ENCODE data around the gene DEPDC5.

The DEPDC5 gene

GRCh38 chr22:31881200-31881599, 127.4 kb downstream of the DEPDC5 start:
- intact Hi-C loops (cut with DNase I), result no loop called here
- no peak for DNase-seq

- DNase-seq, result peak in 1 of 10 donors; percentile 8
- intact Hi-C loops (cut with DNase I), result no loop called here
Measured at GRCh38 chr22:31881865-31882264, 128.0 kb downstream of the DEPDC5 start.

GRCh38 chr22:31882971-31883370, 129.2 kb downstream of the DEPDC5 start:
- intact Hi-C loops (cut with DNase I), result no loop called here

DNA sequence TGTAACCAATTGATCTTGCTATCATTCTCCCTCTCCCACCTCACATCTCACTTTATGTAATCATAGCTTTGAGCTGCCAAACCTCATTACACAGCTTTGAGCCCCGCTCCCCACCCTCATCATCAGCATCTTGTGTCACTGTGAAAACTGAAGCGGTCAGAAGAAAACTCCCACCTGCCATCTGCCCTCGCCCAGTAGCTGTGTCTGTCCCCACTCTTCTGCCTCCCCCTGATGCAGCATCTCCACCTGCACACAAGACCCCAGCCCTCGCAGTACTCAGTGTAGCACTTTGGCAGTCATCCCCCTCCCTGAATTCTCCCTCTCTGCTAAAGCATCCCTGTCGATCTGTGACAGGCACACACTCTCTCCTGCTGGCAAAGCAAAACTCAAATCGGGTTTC, 130.2 kb downstream of the DEPDC5 start:
- intact Hi-C loops (cut with DNase I), result no loop called here
- peak in 1 of 10 donors; percentile 81 for DNase-seq

More at GRCh38 chr22:31882971-31883370, 129.2 kb downstream of the DEPDC5 start:
- no peak for DNase-seq

DNA sequence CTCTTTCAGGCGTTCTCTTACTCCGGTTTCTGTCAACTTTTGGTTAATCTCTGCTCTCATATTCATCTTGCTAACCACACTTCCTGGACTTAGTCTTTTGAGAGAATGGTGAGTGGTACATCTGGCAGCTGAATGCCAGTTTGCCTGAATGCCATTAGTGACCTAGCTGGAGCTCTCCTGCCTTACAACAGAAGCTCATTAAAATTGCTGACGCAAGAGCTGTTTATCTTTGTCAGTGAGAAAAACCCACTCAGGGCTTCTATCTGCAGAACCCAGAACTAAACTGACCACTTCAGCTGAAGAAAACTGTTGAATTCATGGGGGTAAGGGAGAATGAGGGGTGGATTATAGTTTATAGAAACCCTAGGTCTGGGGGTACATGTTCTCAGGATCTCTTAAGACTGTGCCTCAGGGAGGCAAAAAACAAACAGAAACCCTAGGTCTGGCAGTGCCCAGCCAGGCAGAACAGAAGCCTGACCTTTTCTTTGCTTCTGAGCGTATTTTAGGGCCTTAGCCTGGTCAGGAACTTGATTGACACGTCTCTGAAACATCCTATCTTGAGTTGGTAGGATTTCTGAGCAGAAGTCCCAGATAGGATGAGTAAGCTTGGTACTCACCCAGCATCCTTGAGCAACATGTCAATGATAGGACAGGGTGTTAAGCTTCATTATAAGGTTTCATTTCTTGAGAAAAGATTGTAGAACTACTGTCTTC, 137.7 kb downstream of the DEPDC5 start:
- intact Hi-C loops (cut with DNase I), result no loop called here

DNA sequence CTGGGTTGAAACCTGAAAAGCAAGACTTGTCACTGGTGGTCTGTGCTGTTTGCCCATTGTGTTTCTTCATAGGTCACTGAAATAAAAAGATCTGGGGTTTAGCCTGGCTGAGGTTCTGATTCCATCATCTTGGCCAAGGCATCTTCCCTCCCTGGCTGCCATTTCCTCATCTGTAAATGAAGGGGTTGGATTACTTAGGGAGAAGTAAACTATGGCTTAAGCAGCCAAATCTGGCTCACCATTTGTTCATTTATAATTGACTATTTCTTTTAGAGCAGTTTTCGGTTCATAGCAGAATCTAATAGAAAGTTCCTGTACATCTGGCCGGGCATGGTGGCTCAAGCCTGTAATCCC, 138.2 kb downstream of the DEPDC5 start:
- DNase-seq, result no peak
- intact Hi-C loops (cut with DNase I), result no loop called here

More for the DNA sequence above, 137.7 kb downstream of the DEPDC5 start:
- DNase-seq, result no peak

DNA sequence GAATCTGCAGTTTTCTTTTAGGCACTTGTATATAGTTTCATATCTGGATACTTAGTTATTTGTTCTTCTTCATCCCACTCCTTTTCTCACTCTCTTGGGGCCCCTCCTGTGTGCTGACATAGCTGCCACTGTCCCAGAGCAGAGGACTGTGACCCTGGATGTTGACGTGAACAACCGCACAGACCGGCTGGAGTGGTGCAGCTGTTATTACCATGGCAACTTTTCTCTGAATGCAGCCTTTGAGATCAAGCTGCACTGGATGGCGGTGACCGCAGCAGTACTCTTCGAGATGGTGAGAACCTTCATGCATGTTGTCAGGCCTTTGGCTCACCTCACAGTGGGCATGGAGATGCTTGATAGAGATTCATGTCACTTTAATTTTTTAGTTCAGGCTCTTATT, 139.6 kb downstream of the DEPDC5 start:
- intact Hi-C loops (cut with DNase I), result no loop called here
- DNase-seq, result peak in 8 of 10 donors; percentile 23 to 93 (median 60)

DNA sequence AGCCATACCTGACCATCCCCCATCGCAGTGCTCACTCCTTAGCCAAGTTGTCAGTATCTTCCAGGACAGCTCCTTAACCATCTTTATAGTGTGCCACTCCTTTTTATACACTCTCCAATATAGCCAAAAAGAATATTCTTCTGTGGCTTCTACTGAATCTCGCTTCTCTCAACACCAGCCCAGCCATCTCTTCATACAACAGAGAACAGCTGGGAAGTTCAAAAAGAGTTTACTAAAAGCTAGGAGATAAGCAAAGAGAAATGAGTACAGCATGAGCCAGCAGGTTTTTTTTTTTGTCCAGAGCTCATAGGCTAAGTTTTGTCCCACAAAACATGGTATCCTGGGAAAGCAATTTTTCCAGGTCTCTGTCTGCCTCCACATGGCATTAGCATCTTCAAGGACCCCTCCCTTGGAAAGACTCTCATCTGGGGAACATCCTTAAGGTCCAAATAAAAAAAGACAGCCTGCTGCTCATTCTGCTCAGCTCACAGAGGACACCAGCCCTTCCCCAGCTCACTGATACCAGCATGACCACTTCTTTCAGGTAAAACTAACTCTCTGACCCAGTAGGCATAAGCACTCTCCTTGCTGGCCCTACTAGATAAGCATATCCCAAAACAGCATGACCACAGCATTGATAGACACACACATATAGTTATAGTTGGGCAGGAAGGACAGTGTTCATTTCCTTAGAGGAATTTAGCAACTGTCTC, 141.7 kb downstream of the DEPDC5 start:
- peak in 1 of 10 donors; percentile 4 for DNase-seq
- intact Hi-C loops (cut with DNase I), result loop anchor here (5.0 kb wide), 1 partner anchor 47 kb away; the partner anchor contains the start of gene YWHAH

DNA sequence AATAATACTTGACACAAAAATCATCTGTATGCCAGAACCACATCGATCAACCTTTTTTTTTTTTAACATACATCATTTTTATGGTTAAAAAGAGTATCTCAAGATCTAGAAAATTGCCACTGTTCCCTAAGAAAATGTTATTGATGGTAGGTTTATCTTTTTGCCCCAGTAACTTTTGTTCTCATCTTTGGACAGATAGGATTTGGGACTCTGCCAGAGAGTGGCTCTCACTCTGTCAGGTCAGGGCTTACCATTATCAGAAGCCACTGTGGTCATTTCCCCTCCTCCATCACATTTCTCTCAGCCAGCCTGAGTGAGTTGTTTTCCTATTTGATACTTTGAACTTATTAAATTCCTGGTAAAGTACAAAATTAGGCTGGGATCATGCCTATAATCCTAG, 142.7 kb downstream of the DEPDC5 start:
- DNase-seq, result peak in 1 of 10 donors; percentile 10

DNA sequence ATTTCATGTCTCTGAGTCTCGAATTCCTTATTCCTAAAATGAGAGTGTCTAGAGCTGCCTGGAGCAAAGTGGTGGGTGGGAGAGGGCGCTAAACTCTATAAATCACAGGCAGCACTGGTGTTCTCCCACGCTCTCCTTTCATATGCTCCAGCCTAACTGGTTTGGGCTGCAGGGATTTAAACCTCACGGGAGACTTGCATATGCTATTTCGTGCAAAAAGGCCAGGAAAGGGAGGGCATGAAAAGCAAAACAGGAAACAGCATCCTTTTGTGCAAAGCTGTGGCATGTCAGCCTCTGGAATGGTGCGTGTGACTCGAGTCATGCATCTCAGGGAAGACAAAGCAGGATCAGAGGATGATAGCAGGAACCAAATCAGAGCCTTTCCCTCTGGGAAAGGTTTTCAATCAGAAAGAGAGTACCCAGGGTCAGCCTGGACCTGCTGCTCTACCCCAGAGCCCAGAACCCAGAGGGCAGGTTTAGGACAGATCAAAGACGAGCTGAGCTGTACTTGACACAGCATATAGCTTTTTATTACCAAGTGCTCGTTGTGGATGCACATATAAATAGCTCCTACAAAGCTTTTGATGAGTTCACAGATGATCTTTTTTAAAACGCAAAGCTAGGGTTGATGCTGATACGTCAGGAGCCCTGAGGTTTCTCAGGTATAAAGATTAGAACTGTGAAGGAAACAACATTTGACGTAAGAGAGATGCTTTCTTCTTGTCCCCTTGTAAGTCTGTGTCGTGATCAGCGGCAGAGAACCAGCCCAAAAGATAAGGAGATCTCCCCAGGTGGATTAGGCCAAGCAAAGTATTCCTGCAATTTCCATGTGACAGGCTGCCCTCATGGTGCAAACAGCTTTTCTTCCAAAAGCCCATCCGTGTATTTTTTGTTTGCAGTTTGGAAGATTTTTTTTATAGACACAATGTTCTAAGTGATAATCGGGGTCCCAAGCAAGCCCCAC, 144.3 kb downstream of the DEPDC5 start:
- intact Hi-C loops (cut with DNase I), result loop anchor here (5.0 kb wide), 1 partner anchor 44 kb away; the partner anchor contains the start of gene YWHAH
- peak in 2 of 10 donors; percentile 21 to 79 for DNase-seq

More for the DNA sequence above, 142.7 kb downstream of the DEPDC5 start:
- intact Hi-C loops (cut with DNase I), result loop anchor here (5.0 kb wide), 1 partner anchor 46 kb away; the partner anchor contains the start of gene YWHAH

DNA sequence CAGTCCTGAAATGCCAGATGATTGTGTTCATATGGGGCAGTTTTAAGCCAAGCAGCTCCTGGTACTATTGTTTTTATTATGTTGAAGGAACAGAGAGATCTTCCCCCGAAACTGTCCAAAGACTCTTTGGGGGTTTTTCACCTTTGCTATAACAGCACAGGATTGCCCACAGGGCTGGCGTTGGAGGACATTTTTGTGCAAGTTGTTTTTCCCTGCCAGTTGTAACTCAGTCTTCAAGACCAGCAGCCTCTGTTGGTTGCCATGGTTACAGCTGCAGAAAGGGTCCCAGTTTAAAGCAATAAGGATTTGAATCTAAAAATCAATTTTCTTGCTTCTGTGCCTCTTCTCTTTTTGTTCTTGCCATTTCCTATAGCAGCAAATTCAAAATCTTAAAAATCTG, 145.1 kb downstream of the DEPDC5 start:
- intact Hi-C loops (cut with DNase I), result loop anchor here (5.0 kb wide), 1 partner anchor 43 kb away; the partner anchor contains the start of gene YWHAH
- DNase-seq, result peak in 4 of 10 donors; percentile 46 to 90 (median 50)

DNA sequence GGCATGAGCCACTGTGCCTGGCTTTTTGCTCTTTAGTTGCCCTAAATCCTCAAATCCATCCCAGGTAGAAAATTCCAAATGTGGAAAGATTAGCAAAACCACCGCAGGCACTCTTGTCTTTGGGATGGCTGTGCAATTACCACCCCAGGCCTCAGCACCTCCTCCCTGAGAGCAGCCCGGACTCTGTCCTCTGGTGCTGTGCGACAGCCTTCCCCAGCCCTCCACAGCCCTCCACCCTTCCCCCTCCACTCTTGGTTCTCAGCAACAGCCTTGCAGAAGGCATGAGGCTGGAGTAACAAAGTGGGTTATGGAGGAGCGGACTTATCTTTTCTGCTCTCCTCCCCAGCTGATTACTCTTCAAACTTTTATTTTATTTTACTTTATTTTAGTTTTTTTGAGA, 145.8 kb downstream of the DEPDC5 start:
- DNase-seq, result peak in 1 of 10 donors; percentile 27
- intact Hi-C loops (cut with DNase I), result loop anchor here (5.0 kb wide), 1 partner anchor 43 kb away; the partner anchor contains the start of gene YWHAH

- intact Hi-C loops (cut with DNase I), result no loop called here
- DNase-seq, result no peak
Measured at GRCh38 chr22:31901388-31902137, 147.7 kb downstream of the DEPDC5 start.

- DNase-seq, result no peak
- intact Hi-C loops (cut with DNase I), result no loop called here
Measured at GRCh38 chr22:31904651-31905050, 150.8 kb downstream of the DEPDC5 start.

GRCh38 chr22:31905356-31905755, 151.5 kb downstream of the DEPDC5 start:
- intact Hi-C loops (cut with DNase I), result no loop called here
- peak in 1 of 10 donors; percentile 67 for DNase-seq

GRCh38 chr22:31906086-31906485, 152.3 kb downstream of the DEPDC5 start:
- DNase-seq, result peak in 2 of 10 donors; percentile 32 to 74
- intact Hi-C loops (cut with DNase I), result no loop called here

GRCh38 chr22:31906569-31906968, 152.8 kb downstream of the DEPDC5 start:
- intact Hi-C loops (cut with DNase I), result no loop called here
- peak in 4 of 10 donors; percentile 37 to 89 (median 83) for DNase-seq

DNA sequence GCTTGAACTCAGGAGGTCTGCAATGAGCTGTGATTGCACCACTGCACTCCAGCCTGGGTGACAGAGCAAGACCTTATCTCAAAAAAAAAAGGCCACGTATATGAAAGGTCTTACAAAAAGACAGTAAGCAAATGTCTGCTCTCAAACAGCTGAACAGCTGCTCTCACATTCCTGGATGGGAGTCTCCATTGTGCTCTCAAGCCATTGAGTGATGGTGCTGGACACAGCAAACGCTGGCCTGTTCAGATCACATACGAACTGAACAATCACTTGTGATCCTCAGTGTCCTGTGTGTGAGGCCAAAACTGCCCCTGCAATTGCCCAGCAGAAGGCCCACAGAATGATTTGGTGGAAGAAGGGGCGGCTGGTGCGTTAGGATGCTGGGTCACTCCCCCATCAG, 156.2 kb downstream of the DEPDC5 start:
- intact Hi-C loops (cut with DNase I), result no loop called here
- peak in 2 of 10 donors; percentile 5 to 40 for DNase-seq

Data from posterior cingulate gyrus (tissue), 11 donors.